Bronchus fibroblast of lung (primary cell): ENCODE measurements around the gene ADGRL2. TPM values are rescaled to one million over a fixed set of nuclear protein-coding genes. Genes with fewer than 3 reads are reported as not detected.

Experiments used
- total RNA-seq: library from RNA; depleted of rRNA; stranded (reverse); fragments of >200 nt; gene quantifications from 2 replicates; pipeline ENCODE4 v1.2.3, GENCODE V29; 2015

ADGRL2 gene
- total RNA-seq, result 18.9 and 19.0 TPM in 2 replicates

DNA sequence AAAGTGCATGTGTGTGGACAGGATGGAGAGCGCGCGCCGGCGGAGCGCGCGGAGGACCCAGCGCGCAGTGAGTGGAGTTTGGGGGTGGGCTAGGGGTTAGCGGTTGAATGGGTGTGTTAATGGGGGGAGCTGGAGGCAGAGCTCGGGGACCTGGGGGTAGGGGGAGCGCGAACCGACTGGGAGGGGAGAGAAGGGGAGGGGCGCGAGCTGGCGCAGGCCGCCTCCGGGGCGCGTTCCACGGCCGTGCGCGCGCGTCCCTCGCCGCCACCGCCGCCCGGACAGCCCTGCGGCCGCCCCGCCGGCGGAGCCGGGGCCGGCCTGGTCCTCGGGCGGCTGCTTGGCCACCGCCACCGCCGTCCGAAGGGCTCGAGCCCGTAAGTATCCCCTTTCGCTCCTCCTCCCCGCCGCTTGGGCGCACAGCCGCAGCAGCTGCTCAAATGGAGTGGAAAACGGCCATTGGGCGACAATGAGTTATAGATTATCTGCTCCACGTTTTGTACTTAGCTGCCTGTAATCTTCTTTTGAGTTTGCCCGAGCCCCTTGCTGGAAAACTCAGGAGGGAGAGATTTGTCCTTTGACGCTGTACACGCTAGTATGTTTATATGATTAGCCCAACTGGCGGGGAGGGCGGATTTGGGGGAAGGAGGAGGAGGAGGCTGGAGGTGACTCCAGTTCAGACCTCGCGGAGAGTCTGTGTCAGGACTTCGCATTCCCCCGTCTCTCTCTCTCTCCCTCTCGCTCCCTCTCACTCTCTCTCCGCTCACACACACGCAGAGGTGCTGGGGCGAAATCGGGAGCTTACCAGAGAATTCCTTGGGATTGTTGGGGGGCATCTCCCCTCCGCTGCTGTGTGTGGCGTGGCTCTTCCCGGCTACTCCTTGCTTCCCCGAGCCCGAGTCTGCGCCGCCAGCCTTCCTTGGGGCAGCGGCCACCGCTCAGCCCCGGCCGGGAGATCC lies at the start of gene ADGRL2:
TSS of gene ADGRL2 (plus strand) at position 240 of the 956 bp plus-strand sequence. CDS start 36,051 bp downstream, outside the sequence.

